Skeletal muscle tissue (tissue), 4 donors: Measurements from ENCODE around the gene FAM3D. TPM values are rescaled to one million over a fixed set of nuclear protein-coding genes. Genes with fewer than 3 reads are reported as not detected.
"Not testable (repeated sequence)": the region's sequence is repeated elsewhere in the genome, so short reads cannot be mapped to it uniquely, and the experiment has no call there.

Source experiments
- H3K27ac ChIP-seq: one replicate; pipeline ENCODE4 v1.7.0; 2013; ENCODE audit warnings: mild to moderate bottlenecking, low read depth, low read length, inconsistent platforms
- H3K27me3 ChIP-seq, 3 donors: one replicate each; pipeline ENCODE4 v1.7.0; 2013; ENCODE audit warnings: low read length in 3 of 3; ENCODE audit not compliant: control insufficient read depth in 3 of 3, insufficient read depth in 3 of 3
- H3K36me3 ChIP-seq, 3 donors: one replicate each; pipeline ENCODE4 v1.7.0; 2013; ENCODE audit warnings: low read length in 3 of 3; ENCODE audit not compliant: control insufficient read depth in 3 of 3, insufficient read depth in 3 of 3
- H3K4me1 ChIP-seq, 3 donors: one replicate each; pipeline ENCODE4 v1.7.0; 2013; ENCODE audit warnings: low read length in 3 of 3, mild to moderate bottlenecking in 3 of 3; ENCODE audit not compliant: control insufficient read depth in 3 of 3, insufficient read depth in 3 of 3
- H3K4me3 ChIP-seq, 3 donors: one replicate each; pipeline ENCODE4 v1.7.0; 2013; ENCODE audit warnings: low read length in 3 of 3
- H3K9ac ChIP-seq, 3 donors: one replicate each; pipeline ENCODE4 v1.7.0; 2013; ENCODE audit warnings: low read length in 3 of 3, mild to moderate bottlenecking in 3 of 3, moderate library complexity in 2 of 3, low read depth in 1 of 3
- H3K9me3 ChIP-seq, 3 donors: one replicate each; pipeline ENCODE4 v1.7.0; 2013; ENCODE audit warnings: low read length in 3 of 3; ENCODE audit not compliant: control insufficient read depth in 3 of 3
- total RNA-seq: library from RNA; depleted of rRNA; stranded (reverse); fragments of >200 nt; gene quantifications from one replicate; pipeline ENCODE4 v1.2.3, GENCODE V29; 2014
- donor health status: Osteomylitis.

FAM3D gene
- total RNA-seq, 1 donor from 2014 or later, result not detected

- no peak overlapping the region for H3K27ac ChIP-seq
- H3K9me3 ChIP-seq, result no peaks in the 10 kb centered on the region
- no peaks in the 10 kb centered on the region for H3K36me3 ChIP-seq
- no peak overlapping the region for H3K4me3 ChIP-seq
- no peaks in the 10 kb centered on the region for H3K4me1 ChIP-seq
- H3K27me3 ChIP-seq, result no peaks in the 10 kb centered on the region
- no peak overlapping the region for H3K9ac ChIP-seq
Measured at GRCh38 chr3:58698246-58698645, 31.7 kb upstream of the FAM3D start.

- Histone ChIP-seq H3K9ac (no peak overlapping the region), H3K36me3 (no peaks in the 10 kb centered on the region), H3K9me3 (no peaks in the 10 kb centered on the region), H3K27me3 (no peaks in the 10 kb centered on the region), H3K4me1 (no peaks in the 10 kb centered on the region), H3K27ac (no peak overlapping the region), H3K4me3 (no peak overlapping the region)
Measured at GRCh38 chr3:58697561-58697960, 31.0 kb upstream of the FAM3D start.

DNA sequence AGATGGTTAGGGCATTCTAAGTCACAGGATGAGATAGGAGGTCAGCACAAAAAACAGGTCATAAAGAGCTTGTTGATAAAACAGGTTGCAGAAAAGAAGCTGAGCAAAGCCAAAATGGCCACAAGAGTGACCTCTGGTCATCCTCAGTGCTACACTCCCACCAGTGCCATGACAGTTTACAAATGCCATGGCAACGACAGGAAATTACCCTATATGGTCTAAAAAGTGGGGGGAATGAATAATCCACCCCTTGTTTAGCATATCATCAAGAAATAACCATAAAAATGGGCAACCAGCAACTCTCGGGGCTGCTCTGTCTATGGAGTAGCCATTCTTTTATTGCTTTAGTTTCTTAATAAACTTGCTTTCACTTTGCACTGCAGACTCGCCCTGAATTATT, 30.2 kb upstream of the FAM3D start:
- H3K27ac ChIP-seq, H3K4me3 ChIP-seq, H3K36me3 ChIP-seq, H3K9ac ChIP-seq, H3K27me3 ChIP-seq, H3K9me3 ChIP-seq, H3K4me1 ChIP-seq: not testable (repeated sequence)

DNA sequence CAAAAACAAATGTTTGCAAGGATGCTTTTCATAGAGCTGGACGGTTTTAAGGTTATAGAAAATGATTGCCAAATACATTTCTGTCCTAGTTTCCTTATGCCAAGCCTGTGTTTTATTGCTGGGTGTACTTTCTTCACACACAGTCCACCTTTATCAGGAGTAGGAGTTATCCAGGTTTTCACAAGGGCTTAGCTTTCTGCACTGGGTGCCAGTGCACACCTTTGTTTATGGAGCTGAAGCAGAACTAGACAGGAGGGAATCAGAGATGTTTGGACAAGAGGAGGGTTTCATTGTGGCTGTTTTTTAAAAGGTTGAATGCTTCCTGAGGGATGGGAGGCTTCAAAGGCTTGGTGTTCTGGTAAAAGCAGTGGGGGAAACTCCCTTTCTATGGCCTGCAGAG, 29.5 kb upstream of the FAM3D start:
- no peaks in the 10 kb centered on the region for H3K36me3 ChIP-seq
- no peaks in the 10 kb centered on the region for H3K27me3 ChIP-seq
- H3K4me3 ChIP-seq, result no peak overlapping the region
- no peak overlapping the region for H3K9ac ChIP-seq
- no peak overlapping the region for H3K27ac ChIP-seq
- H3K4me1 ChIP-seq, result no peaks in the 10 kb centered on the region
- peaks cover 0 to 2% (median 0%) of the 10 kb centered on the region in 3 donors for H3K9me3 ChIP-seq

GRCh38 chr3:58695284-58695683, 28.7 kb upstream of the FAM3D start:
- not testable (repeated sequence) for H3K27me3 ChIP-seq, H3K4me3 ChIP-seq, H3K9me3 ChIP-seq, H3K36me3 ChIP-seq, H3K9ac ChIP-seq, H3K27ac ChIP-seq, H3K4me1 ChIP-seq

GRCh38 chr3:58693940-58694850, 27.6 kb upstream of the FAM3D start:
- H3K27me3 ChIP-seq, result no peaks in the 10 kb centered on the region
- no peaks in the 10 kb centered on the region for H3K36me3 ChIP-seq
- H3K9me3 ChIP-seq, result peaks cover 0 to 4% (median 0%) of the 10 kb centered on the region in 3 donors
- no peak overlapping the region for H3K4me3 ChIP-seq
- H3K9ac ChIP-seq, result no peak overlapping the region
- H3K4me1 ChIP-seq, result no peaks in the 10 kb centered on the region
- no peak overlapping the region for H3K27ac ChIP-seq

DNA sequence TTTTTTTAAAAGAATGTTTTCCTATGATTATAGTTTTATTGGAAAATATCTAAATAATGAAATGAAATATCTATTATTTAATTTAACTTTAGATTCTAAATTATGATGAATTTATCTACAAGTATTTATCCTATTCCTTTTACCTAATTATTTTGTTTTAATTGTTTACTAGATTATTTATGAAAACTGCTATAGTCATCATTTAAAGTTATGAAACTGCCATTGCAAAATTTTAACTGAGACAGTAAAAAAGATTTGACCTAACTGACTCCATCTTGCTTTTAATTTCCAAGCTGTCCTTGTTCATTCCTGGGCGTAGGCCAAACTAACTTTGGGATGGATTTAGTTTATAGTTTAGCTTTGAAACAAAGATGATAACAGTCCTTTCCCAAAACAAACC, 25.9 kb upstream of the FAM3D start:
- no peak overlapping the region for H3K4me3 ChIP-seq
- H3K36me3 ChIP-seq, result no peaks in the 10 kb centered on the region
- H3K27me3 ChIP-seq, result no peaks in the 10 kb centered on the region
- H3K27ac ChIP-seq, result no peak overlapping the region
- peaks cover 0 to 4% (median 0%) of the 10 kb centered on the region in 3 donors for H3K9me3 ChIP-seq
- H3K4me1 ChIP-seq, result no peaks in the 10 kb centered on the region
- no peak overlapping the region for H3K9ac ChIP-seq

DNA sequence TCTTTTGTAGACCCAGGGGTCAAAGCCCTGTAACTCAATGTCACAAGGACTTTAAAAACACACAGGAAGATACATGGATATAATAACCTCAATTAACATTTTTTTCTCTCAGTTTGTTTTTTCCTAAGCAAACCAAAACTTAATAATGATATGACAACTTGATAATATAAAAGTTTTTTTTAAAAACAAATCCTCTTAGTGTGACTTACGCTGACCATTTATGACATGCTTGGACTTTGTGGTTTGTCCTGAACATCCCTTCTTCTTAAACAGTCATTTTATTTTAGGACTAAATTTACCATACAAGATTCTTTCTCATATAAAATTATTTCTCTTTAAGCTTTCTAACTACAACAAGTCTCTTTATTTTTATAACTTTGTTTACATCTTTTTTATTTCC, 25.4 kb upstream of the FAM3D start:
- no peaks in the 10 kb centered on the region for H3K27me3 ChIP-seq
- no peaks in the 10 kb centered on the region for H3K4me1 ChIP-seq
- no peak overlapping the region for H3K9ac ChIP-seq
- H3K27ac ChIP-seq, result no peak overlapping the region
- H3K9me3 ChIP-seq, result peaks cover 0 to 4% (median 0%) of the 10 kb centered on the region in 3 donors
- H3K36me3 ChIP-seq, result no peaks in the 10 kb centered on the region
- H3K4me3 ChIP-seq, result no peak overlapping the region

DNA sequence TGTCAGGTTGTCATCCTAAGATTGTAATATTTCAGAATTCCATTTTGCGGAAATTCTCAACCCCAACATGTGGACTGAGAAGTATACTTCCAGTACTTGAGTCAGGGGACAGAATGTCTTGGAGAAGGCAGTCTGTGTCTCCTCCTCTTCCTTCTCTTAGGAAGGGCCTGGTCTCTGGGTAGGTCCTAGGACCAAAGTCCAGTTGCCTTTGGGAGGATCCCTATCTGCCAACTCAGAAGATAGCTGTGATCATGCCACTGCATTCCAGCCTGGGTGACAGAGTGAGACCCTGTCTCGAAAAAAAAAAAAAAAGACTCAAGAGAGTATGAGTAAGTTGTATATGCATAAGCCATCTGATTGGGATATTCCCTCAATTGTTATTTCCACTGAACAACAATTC, 23.9 kb upstream of the FAM3D start:
- no peak overlapping the region for H3K27ac ChIP-seq
- H3K4me1 ChIP-seq, result no peaks in the 10 kb centered on the region
- no peaks in the 10 kb centered on the region for H3K36me3 ChIP-seq
- H3K9me3 ChIP-seq, result peaks cover 0 to 4% (median 0%) of the 10 kb centered on the region in 3 donors
- H3K4me3 ChIP-seq, result no peak overlapping the region
- H3K9ac ChIP-seq, result no peak overlapping the region
- H3K27me3 ChIP-seq, result no peaks in the 10 kb centered on the region

DNA sequence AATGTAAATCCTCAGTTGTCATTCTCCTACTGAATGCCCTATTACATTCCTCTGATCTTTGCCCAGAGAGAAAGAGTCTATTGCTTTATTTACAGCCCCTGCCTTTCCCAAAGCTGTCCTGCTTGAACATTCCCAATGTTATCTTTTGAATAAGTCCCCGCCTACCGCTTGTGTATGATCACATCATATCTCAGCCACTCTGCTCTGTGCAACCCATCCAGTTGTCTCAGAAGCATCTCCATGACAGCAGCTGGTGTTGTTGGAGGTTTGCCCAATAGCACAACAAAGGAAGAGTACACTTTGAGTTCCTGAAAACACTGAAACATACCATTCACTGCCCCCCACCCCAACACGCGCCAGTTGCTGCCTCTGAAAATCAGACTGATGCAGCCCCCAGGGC, 22.0 kb upstream of the FAM3D start:
- Histone ChIP-seq H3K9ac (no peak overlapping the region), H3K27me3 (no peaks in the 10 kb centered on the region), H3K4me3 (no peak overlapping the region), H3K27ac (no peak overlapping the region), H3K9me3 (peaks cover 0 to 4% (median 0%) of the 10 kb centered on the region in 3 donors), H3K36me3 (no peaks in the 10 kb centered on the region), H3K4me1 (no peaks in the 10 kb centered on the region)
